Gastrocnemius medialis (tissue), 4 donors: ENCODE measurements around the gene TBL3.

Experiments
- CTCF ChIP-seq, 5 experiments: fragments of 450-650 bp in 3 of 5; fragments of 200-600 bp in 2 of 5; sonication (generic) in 2 of 5; IDR thresholded peaks in 4 of 5; conservative IDR thresholded peaks in 1 of 5; 1 replicate in 4 of 5; 2 replicates in 1 of 5; pipeline ENCODE4 v1.5.1; 2016 to 2019; ENCODE audit warnings: antibody characterized with exemption in 5 of 5, mild to moderate bottlenecking in 3 of 5, moderate library complexity in 3 of 5
- POLR2A ChIP-seq, 2 donors: fragments of 450-650 bp; IDR thresholded peaks; one replicate each; pipeline ENCODE4 v1.6.1; 2017; ENCODE audit warnings: antibody characterized with exemption in 2 of 2, mild to moderate bottlenecking in 2 of 2, moderate library complexity in 2 of 2

- TF ChIP-seq CTCF (IDR thresholded peaks at IDR 0.05 in 4 of 5, conservative IDR thresholded peaks at IDR 0.05 in 1 of 5) (no peak), POLR2A (IDR thresholded peaks at IDR 0.05) (no peak)
These were observed 2.6 kb downstream of the TBL3 start for GRCh38 chr16:1974157-1975070.
